GM19467 (cell line): ENCODE measurements around the gene PCDHA10.

Source experiments
- ATAC-seq: cut with Tn5 transposase; IDR thresholded peaks from one replicate; pipeline ENCODE4 v1.9.1; 2021; ENCODE audit warnings: mild to moderate bottlenecking, moderate library complexity; ENCODE audit not compliant: unreplicated experiment

The PCDHA10 gene

GRCh38 chr5:140881889-140882590 is 26.3 kb downstream of the PCDHA10 start, which contains the start of gene PCDHA13:
TSS of gene PCDHA13 (plus strand) at chr5:140882124. CDS start at chr5:140882269, 145 bp downstream.
- no peak for ATAC-seq

GRCh38 chr5:140882591-140882899 is 26.8 kb downstream of the PCDHA10 start:
- no peak for ATAC-seq

GRCh38 chr5:140883373-140883772 is 27.7 kb downstream of the PCDHA10 start:
- no peak for ATAC-seq

- no peak for ATAC-seq
Observed at GRCh38 chr5:140883927-140884697, 28.4 kb downstream of the PCDHA10 start.

- no peak for ATAC-seq
Observed at GRCh38 chr5:140916325-140916724, 60.6 kb downstream of the PCDHA10 start.
